Body of pancreas (tissue), 4 donors: ENCODE measurements around the gene BORCS6. TPM values are rescaled to one million over a fixed set of nuclear protein-coding genes. Genes with fewer than 3 reads are reported as not detected.

Experiments
- ATAC-seq: fragments of 150-250 bp; one replicate; pipeline ENCODE4 v1.9.1; 2016
- DNase-seq, 4 donors: peaks; one replicate each; pipeline ENCODE4 v3.0.0-alpha.2; 2019
- H3K27ac ChIP-seq, 4 donors: fragments of 200-600 bp; sonication (generic); 1 replicate in 3 of 4; 2 replicates in 1 of 4; pipeline versions ENCODE4 v1.5.1 to v1.6.1; 2016 to 2019; ENCODE audit warnings: mild to moderate bottlenecking in 1 of 4, mixed read lengths in 1 of 4, moderate library complexity in 1 of 4
- H3K27me3 ChIP-seq, 2 donors: fragments of 200-600 bp; sonication (generic); one replicate each; pipeline ENCODE4 v1.6.0; 2016; ENCODE audit warnings: mild to moderate bottlenecking in 1 of 2
- H3K36me3 ChIP-seq, 2 donors: fragments of 200-600 bp; sonication (generic); replicated peaks in 1 of 2; 2 replicates each; pipeline ENCODE4 v1.5.1; 2016; ENCODE audit warnings: low read depth in 2 of 2; ENCODE audit not compliant: insufficient read depth in 1 of 2
- H3K4me1 ChIP-seq: fragments of 200-600 bp; sonication (generic); one replicate; pipeline ENCODE4 v1.6.0; 2016
- H3K4me3 ChIP-seq, 2 donors: fragments of 200-600 bp; sonication (generic); 1 replicate in 1 of 2; 2 replicates in 1 of 2; pipeline ENCODE4 v1.5.1; 2016 to 2019
- H3K9me3 ChIP-seq, 3 donors: fragments of 200-600 bp; sonication (generic); 1 replicate in 2 of 3; 2 replicates in 1 of 3; pipeline ENCODE4 v1.5.1; 2016
- POLR2A ChIP-seq, 3 donors: fragments of 450-650 bp; IDR thresholded peaks; one replicate each; pipeline ENCODE4 v1.6.1; 2016; ENCODE audit warnings: antibody characterized with exemption in 3 of 3, mild to moderate bottlenecking in 2 of 3
- WGBS, 2 donors: methylation state at CpG; one replicate each; pipeline ENCODE4 v1.1.5; 2017; 5-methylcytosine and 5-hydroxymethylcytosine counted together
- intact Hi-C: fragments of 100-400 bp; cut with DNase I; formaldehyde crosslinking; loops from one replicate; pipeline ENCODE4 v1.15.1; 2023
- total RNA-seq, 2 donors: library from RNA; depleted of rRNA; stranded (reverse); fragments of >200 nt; gene quantifications; one replicate each; pipeline ENCODE4 v1.1.0, GENCODE V29; 2016
- TF ChIP-seq, protein P1 (sequence below), 7 experiments: fragments of 450-650 bp in 4 of 7; fragments of 200-600 bp in 3 of 7; sonication (generic) in 3 of 7; IDR thresholded peaks; one replicate each; pipeline ENCODE4 v1.5.1; 2016 to 2019; ENCODE audit warnings: antibody characterized with exemption in 7 of 7

The BORCS6 gene
- total RNA-seq, 2 donors from 2014 or later: 11.9 to 16.2 TPM

- H3K27ac ChIP-seq: peak overlapping the region; percentile 99 to 100 (median 100)
- H3K4me3 ChIP-seq: peak overlapping the region; percentile 32 to 96
- H3K27me3 ChIP-seq: no peaks in the 10 kb centered on the region
- TF ChIP-seq, protein P1, sequence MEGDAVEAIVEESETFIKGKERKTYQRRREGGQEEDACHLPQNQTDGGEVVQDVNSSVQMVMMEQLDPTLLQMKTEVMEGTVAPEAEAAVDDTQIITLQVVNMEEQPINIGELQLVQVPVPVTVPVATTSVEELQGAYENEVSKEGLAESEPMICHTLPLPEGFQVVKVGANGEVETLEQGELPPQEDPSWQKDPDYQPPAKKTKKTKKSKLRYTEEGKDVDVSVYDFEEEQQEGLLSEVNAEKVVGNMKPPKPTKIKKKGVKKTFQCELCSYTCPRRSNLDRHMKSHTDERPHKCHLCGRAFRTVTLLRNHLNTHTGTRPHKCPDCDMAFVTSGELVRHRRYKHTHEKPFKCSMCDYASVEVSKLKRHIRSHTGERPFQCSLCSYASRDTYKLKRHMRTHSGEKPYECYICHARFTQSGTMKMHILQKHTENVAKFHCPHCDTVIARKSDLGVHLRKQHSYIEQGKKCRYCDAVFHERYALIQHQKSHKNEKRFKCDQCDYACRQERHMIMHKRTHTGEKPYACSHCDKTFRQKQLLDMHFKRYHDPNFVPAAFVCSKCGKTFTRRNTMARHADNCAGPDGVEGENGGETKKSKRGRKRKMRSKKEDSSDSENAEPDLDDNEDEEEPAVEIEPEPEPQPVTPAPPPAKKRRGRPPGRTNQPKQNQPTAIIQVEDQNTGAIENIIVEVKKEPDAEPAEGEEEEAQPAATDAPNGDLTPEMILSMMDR (IDR thresholded peaks at IDR 0.05): no peak
- DNase-seq (peak in 1 of 4 donors; percentile 47), ATAC-seq (no peak)
- no peaks in the 10 kb centered on the region for H3K36me3 ChIP-seq
- peaks cover 68% of the 10 kb centered on the region for H3K4me1 ChIP-seq
- no peaks in the 10 kb centered on the region for H3K9me3 ChIP-seq
- WGBS, 2 donors: 0 to 1% methylated on average over 4 to 11 of the region's 11 CpGs
- intact Hi-C loops: no loop called here
These were observed 34.1 kb downstream of the BORCS6 start for GRCh38 chr17:8155996-8156245.

DNA sequence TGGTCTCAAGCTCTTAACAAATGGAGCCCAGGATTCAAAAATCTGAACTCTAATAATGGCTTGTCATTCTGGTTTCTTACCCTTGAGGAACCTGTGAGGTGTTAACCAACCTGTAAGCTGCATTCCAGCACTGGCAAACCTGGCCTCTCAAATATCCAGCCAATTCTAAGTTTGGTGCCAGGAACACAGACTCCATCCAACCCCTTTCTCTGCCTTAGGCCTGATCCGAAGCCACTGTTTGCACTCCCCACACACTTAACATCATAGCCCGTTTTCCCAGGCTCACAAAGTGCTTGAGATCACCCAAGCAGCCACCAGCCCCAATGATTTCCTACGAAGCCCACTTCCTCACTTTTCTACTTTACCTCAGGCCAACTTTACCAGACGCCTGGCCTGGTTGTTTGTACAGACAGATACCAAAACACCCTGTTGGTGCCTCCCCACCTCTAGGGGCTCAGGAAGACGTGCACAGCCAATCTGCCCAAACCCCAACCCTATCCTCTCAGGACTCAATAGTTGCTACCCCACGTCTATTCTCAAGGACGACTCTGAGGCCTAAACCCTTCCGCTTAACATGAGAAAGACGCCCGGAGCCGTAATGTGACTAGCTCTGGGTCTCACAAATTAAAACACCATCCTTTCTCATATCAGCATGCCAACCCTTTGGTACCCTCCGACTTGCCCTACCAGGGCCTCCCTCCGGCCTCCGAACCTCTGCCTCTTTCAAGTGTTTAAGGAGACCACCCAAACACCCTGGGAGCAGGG is 34.6 kb downstream of the BORCS6 start:
- WGBS, 2 donors: 2 to 8% methylated on average over 13 to 14 of the region's 14 CpGs
- H3K36me3 ChIP-seq: no peaks in the 10 kb centered on the region
- peak overlapping the region; percentile 32 to 96 for H3K4me3 ChIP-seq
- ATAC-seq: no peak
- no peak for TF ChIP-seq POLR2A (IDR thresholded peaks at IDR 0.05)
- TF ChIP-seq, protein P1 (IDR thresholded peaks at IDR 0.05): peak in 1 of 7 experiments; percentile 1
- DNase-seq: peak in 3 of 4 donors; percentile 54 to 65 (median 65)
- peak overlapping the region; percentile 99 to 100 (median 100) for H3K27ac ChIP-seq
- intact Hi-C loops: no loop called here
- no peaks in the 10 kb centered on the region for H3K9me3 ChIP-seq
- peaks cover 70% of the 10 kb centered on the region for H3K4me1 ChIP-seq
- no peaks in the 10 kb centered on the region for H3K27me3 ChIP-seq

- peak in 1 of 3 donors; percentile 68 for TF ChIP-seq POLR2A (IDR thresholded peaks at IDR 0.05)
- TF ChIP-seq, protein P1 (IDR thresholded peaks at IDR 0.05): no peak
- Histone ChIP-seq H3K4me1 (peaks cover 73% of the 10 kb centered on the region), H3K9me3 (no peaks in the 10 kb centered on the region), H3K4me3 (peak overlapping the region; percentile 1 to 96), H3K27me3 (no peaks in the 10 kb centered on the region), H3K27ac (peak overlapping the region; percentile 99 to 100 (median 100)), H3K36me3 (peaks cover 5 to 6% of the 10 kb centered on the region in 2 donors)
- DNase-seq (no peak), ATAC-seq (no peak)
- intact Hi-C loops: no loop called here
- WGBS, 2 donors: 14 to 30% methylated on average over 11 of the region's 11 CpGs
These were observed 35.3 kb downstream of the BORCS6 start for GRCh38 chr17:8154608-8155155.

DNA sequence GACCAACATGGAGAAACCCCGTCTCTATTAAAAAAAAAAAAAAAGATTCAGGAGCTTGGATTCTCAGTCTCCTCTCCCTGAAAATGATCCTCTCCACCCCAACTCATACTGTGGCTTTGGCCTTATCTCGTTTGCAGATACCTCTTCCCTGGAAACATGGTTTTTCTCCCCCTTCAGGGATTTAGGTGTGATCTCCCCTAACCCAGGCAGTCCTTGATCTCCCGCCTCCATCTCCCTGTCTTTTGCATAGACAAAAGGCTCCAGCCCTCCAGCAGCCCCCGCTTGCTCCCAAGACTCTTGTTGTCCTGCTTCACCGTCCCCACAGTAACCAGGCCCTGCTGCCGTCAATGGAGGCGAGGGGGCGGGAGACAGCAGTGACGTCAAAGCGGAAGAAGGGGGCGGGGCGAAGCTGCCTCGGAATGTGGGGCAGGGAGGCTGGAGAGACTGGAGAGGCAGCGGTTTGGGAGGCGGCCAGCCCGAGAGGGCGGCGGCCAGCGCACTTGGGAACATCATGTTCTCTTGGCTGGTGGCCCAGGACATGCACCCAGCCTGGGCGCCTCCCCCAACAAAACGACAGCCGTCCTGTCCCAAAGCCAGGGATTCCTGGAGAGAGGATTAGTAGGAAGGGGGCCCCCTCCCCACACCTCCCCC is 35.9 kb downstream of the BORCS6 start:
- no peaks in the 10 kb centered on the region for H3K27me3 ChIP-seq
- peak in 1 of 3 donors; percentile 90 for TF ChIP-seq POLR2A (IDR thresholded peaks at IDR 0.05)
- TF ChIP-seq, protein P1 (IDR thresholded peaks at IDR 0.05): peak in 1 of 7 experiments; percentile 12
- ATAC-seq (peak; percentile 58), DNase-seq (peak; percentile 100)
- peak overlapping the region; percentile 99 to 100 (median 100) for H3K27ac ChIP-seq
- no peaks in the 10 kb centered on the region for H3K9me3 ChIP-seq
- peaks cover 11 to 12% of the 10 kb centered on the region in 2 donors for H3K36me3 ChIP-seq
- intact Hi-C loops: no loop called here
- H3K4me3 ChIP-seq: peak overlapping the region in 1 of 2 donors; percentile 96
- WGBS, 2 donors: 2% methylated on average over 21 to 22 of the region's 22 CpGs
- H3K4me1 ChIP-seq: peaks cover 67% of the 10 kb centered on the region
